T-helper 1 cell (primary cell): ENCODE measurements around the gene FAM120A.

Experiments used
- DNase-seq, 5 donors: peaks; one replicate each; pipeline ENCODE4 v3.0.0-alpha.2; 2012 to 2020

Gene FAM120A

GRCh38 chr9:93446073-93446472, 5.4 kb upstream of the FAM120A start:
- no peak for DNase-seq

GRCh38 chr9:93447655-93448054, 3.8 kb upstream of the FAM120A start:
- no peak for DNase-seq

- DNase-seq, result peak; percentile 12 to 53 (median 31)
Measured at GRCh38 chr9:93451849-93452709, 594 bp downstream of the FAM120A start.

- no peak for DNase-seq
Measured at GRCh38 chr9:93452710-93453046, 1.2 kb downstream of the FAM120A start.

- DNase-seq, result peak; percentile 73 to 88 (median 82)
Measured at GRCh38 chr9:93453047-93453914, 1.8 kb downstream of the FAM120A start, which contains the start of gene FAM120AOS. FAM120AOS (minus strand) TSS chr9:93453581; CDS start chr9:93452709, 872 bp downstream.

GRCh38 chr9:93456022-93456421, 4.5 kb downstream of the FAM120A start:
- DNase-seq, result no peak

- DNase-seq, result no peak
Measured at GRCh38 chr9:93456504-93456903, 5.0 kb downstream of the FAM120A start.

GRCh38 chr9:93457006-93457405, 5.5 kb downstream of the FAM120A start:
- DNase-seq, result no peak

- no peak for DNase-seq
Measured at GRCh38 chr9:93458712-93459111, 7.2 kb downstream of the FAM120A start.

- no peak for DNase-seq
Measured at GRCh38 chr9:93459432-93459847, 8.0 kb downstream of the FAM120A start.

- DNase-seq, result no peak
Measured at GRCh38 chr9:93460689-93461413, 9.4 kb downstream of the FAM120A start.

GRCh38 chr9:93461414-93461743, 9.9 kb downstream of the FAM120A start:
- no peak for DNase-seq

- DNase-seq, result no peak
Measured at GRCh38 chr9:93461821-93462220, 10.3 kb downstream of the FAM120A start.

GRCh38 chr9:93463638-93464248, 12.3 kb downstream of the FAM120A start:
- DNase-seq, result peak in 1 of 5 donors; percentile 76

GRCh38 chr9:93464395-93464794, 12.9 kb downstream of the FAM120A start:
- peak in 1 of 5 donors; percentile 47 for DNase-seq

- DNase-seq, result no peak
Measured at GRCh38 chr9:93464876-93465275, 13.4 kb downstream of the FAM120A start.

- no peak for DNase-seq
Measured at GRCh38 chr9:93465855-93466254, 14.4 kb downstream of the FAM120A start.

- peak in 1 of 5 donors; percentile 32 for DNase-seq
Measured at GRCh38 chr9:93466416-93467061, 15.1 kb downstream of the FAM120A start.

- peak in 1 of 5 donors; percentile 46 for DNase-seq
Measured at GRCh38 chr9:93467062-93467416, 15.6 kb downstream of the FAM120A start.

- no peak for DNase-seq
Measured at GRCh38 chr9:93467462-93467861, 16.0 kb downstream of the FAM120A start.

- no peak for DNase-seq
Measured at GRCh38 chr9:93468763-93469456, 17.4 kb downstream of the FAM120A start.

GRCh38 chr9:93470391-93470790, 18.9 kb downstream of the FAM120A start:
- DNase-seq, result no peak
